Peyer's patch (tissue), 4 donors: ENCODE data around the gene RHAG. TPM values are rescaled to one million over a fixed set of nuclear protein-coding genes. Genes with fewer than 3 reads are reported as not detected.
"Not testable (repeated sequence)": the region's sequence is repeated elsewhere in the genome, so short reads cannot be mapped to it uniquely, and the experiment has no call there.

Source experiments
- DNase-seq, 3 donors: peaks; one replicate each; pipeline ENCODE4 v3.0.0-alpha.2; 2017 to 2019
- H3K27ac ChIP-seq, 4 donors: fragments of 200-600 bp; sonication (generic); one replicate each; pipeline ENCODE4 v1.5.1; 2016 to 2019
- H3K27me3 ChIP-seq, 2 donors: fragments of 200-600 bp; sonication (generic); one replicate each; pipeline ENCODE4 v1.5.1; 2019
- H3K36me3 ChIP-seq, 3 donors: fragments of 200-600 bp; sonication (generic); one replicate each; pipeline ENCODE4 v1.5.1; 2016 to 2019
- H3K4me1 ChIP-seq, 4 donors: fragments of 200-600 bp; sonication (generic); one replicate each; pipeline ENCODE4 v1.5.1; 2016 to 2019
- H3K4me3 ChIP-seq, 4 donors: fragments of 200-600 bp; sonication (generic); 1 replicate in 3 of 4; 2 replicates in 1 of 4; pipeline ENCODE4 v1.5.1; 2016 to 2019; ENCODE audit warnings: mild to moderate bottlenecking in 1 of 4
- H3K9me3 ChIP-seq, 4 donors: fragments of 200-600 bp; sonication (generic); one replicate each; pipeline ENCODE4 v1.5.1; 2016 to 2019; ENCODE audit warnings: mild to moderate bottlenecking in 1 of 4
- POLR2A ChIP-seq, 2 donors: fragments of 450-650 bp; IDR thresholded peaks; one replicate each; pipeline ENCODE4 v1.5.1; 2017; ENCODE audit warnings: antibody characterized with exemption in 2 of 2, mild to moderate bottlenecking in 2 of 2, moderate library complexity in 2 of 2
- total RNA-seq, 4 donors: library from RNA; depleted of rRNA; stranded (reverse); fragments of >200 nt; gene quantifications; one replicate each; pipeline ENCODE4 v1.1.0, GENCODE V29; 2016
- TF ChIP-seq, protein P1 (sequence below), 6 experiments: fragments of 450-650 bp in 4 of 6; fragments of 200-600 bp in 2 of 6; sonication (generic) in 1 of 6; IDR thresholded peaks; one replicate each; pipeline ENCODE4 v1.5.1; 2017 to 2019; ENCODE audit warnings: antibody characterized with exemption in 6 of 6, mild to moderate bottlenecking in 3 of 6, moderate library complexity in 1 of 6

Gene RHAG
- total RNA-seq, 4 donors from 2014 or later: not detected

DNA sequence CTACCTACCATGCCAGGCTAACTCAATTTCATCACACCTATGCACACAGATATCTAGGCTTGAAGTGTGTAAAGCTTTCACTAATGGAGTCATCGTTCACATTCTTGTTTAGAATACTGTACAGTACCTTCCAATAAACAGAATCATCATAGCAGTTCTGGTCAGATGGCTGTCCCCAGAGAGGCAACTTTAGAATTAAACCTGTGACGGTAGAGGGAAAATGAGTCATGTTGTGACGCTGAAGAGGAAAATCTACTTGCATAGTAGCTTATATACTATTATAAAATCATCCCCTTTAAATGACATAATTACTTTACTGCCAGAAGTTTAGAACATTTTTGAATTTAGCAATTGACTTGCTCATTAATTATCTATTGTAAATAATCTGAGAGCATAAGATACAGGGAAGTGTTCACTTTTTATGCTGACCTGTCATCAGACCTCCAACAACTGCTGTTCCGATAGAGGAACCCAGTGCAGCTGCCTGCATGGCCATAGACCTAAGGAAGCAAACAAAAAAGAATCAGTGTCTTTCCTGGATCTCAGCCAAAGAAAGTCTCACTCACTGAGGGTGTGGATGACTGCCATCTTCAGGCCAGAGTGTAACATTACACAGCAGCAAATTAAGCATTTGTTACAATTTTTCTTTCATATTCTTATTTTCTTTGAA lies 29.8 kb downstream of the RHAG start:
- DNase-seq: peak in 1 of 3 donors; percentile 54
- Histone ChIP-seq H3K4me1 (no peaks in the 10 kb centered on the region), H3K4me3 (no peak overlapping the region), H3K9me3 (no peaks in the 10 kb centered on the region), H3K27ac (no peak overlapping the region), H3K36me3 (no peaks in the 10 kb centered on the region), H3K27me3 (no peaks in the 10 kb centered on the region)
- TF ChIP-seq, protein P1, sequence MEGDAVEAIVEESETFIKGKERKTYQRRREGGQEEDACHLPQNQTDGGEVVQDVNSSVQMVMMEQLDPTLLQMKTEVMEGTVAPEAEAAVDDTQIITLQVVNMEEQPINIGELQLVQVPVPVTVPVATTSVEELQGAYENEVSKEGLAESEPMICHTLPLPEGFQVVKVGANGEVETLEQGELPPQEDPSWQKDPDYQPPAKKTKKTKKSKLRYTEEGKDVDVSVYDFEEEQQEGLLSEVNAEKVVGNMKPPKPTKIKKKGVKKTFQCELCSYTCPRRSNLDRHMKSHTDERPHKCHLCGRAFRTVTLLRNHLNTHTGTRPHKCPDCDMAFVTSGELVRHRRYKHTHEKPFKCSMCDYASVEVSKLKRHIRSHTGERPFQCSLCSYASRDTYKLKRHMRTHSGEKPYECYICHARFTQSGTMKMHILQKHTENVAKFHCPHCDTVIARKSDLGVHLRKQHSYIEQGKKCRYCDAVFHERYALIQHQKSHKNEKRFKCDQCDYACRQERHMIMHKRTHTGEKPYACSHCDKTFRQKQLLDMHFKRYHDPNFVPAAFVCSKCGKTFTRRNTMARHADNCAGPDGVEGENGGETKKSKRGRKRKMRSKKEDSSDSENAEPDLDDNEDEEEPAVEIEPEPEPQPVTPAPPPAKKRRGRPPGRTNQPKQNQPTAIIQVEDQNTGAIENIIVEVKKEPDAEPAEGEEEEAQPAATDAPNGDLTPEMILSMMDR (IDR thresholded peaks at IDR 0.05): peak; percentile 16 to 94 (median 74)
- no peak for TF ChIP-seq POLR2A (IDR thresholded peaks at IDR 0.05)

DNA sequence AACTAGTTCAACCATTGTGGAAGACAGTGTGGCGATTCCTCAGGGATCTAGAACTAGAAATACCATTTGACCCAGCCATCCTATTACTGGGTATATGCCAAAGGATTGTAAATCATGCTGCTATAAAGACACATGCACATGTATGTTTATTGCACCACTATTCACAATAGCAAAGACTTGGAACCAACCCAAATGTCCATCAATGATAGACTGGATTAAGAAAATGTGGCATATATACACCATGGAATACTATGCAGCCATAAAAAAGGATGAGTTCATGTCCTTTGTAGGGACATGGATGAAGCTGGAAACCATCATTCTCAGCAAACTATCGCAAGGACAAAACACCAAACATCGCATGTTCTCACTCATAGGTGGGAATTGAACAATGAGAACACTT lies 32.6 kb downstream of the RHAG start:
- H3K4me3 ChIP-seq, H3K4me1 ChIP-seq, H3K27me3 ChIP-seq, H3K36me3 ChIP-seq, H3K9me3 ChIP-seq, DNase-seq, H3K27ac ChIP-seq: not testable (repeated sequence)

DNA sequence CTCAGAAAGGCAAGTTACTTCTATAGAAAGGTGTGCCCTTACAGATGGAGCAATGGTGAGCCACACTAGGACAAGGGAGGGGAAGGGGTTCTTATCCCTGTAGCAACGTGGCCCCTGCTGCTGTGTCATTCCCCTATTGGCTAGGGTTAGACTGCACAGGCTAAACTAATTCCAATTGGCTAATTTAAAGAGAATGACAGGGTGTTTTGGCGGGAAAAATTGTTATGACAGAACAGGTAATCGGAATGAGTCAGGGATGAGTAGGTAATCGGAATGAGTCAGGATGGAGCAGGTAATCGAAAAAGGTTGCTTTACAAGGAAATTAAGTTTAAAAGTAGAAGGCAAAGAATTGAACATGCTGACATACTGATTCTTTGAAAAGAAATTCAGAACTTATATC lies 49.4 kb downstream of the RHAG start:
- H3K27ac ChIP-seq, H3K9me3 ChIP-seq, H3K27me3 ChIP-seq, H3K4me1 ChIP-seq, H3K36me3 ChIP-seq, DNase-seq, H3K4me3 ChIP-seq: not testable (repeated sequence)

DNA sequence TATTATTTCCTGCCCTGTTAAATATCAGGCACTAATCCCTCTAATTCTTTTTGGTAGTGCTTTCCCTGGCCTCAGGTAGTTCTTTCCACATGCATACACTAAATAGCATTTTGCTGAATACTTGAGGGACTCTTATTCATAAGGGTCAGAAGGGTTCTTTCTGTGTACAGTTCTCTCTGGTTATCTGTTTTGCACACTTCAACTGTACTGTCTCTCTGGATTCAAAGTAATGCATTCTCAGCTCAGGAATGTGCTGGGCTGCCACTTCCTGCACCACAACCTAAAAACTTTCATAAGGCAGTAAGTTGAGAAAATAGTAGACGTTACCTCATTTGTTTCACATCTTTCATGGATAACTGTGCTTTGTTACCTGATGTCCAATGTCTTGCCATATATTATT lies 54.1 kb downstream of the RHAG start:
- Histone ChIP-seq H3K27me3 (no peaks in the 10 kb centered on the region), H3K4me3 (no peak overlapping the region), H3K4me1 (no peaks in the 10 kb centered on the region), H3K27ac (no peak overlapping the region), H3K9me3 (no peaks in the 10 kb centered on the region), H3K36me3 (no peaks in the 10 kb centered on the region)
- TF ChIP-seq POLR2A (IDR thresholded peaks at IDR 0.05): no peak
- TF ChIP-seq, protein P1 (IDR thresholded peaks at IDR 0.05): no peak
- DNase-seq: no peak

DNA sequence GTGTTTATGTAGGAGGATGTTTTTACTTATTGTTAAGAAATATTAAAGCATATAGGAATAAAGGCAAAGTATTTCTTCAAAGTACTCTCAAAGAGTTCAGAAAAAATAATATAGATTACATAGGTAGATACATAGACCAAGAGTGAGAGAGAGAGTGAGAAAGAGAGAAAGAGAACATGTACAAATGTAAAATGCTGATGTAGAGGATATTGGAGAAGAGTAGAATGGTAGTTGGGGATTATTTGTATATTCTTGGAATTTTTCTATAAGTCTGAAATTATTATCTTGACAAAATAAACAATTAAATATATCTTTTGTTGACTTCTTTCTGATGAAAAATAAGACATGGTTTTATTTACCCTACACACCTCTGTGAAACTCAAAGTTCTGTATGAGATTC lies 57.0 kb downstream of the RHAG start:
- Histone ChIP-seq H3K27ac (no peak overlapping the region), H3K36me3 (no peaks in the 10 kb centered on the region), H3K4me1 (no peaks in the 10 kb centered on the region), H3K4me3 (no peak overlapping the region), H3K9me3 (no peaks in the 10 kb centered on the region), H3K27me3 (no peaks in the 10 kb centered on the region)
- DNase-seq: no peak
- TF ChIP-seq, protein P1 (IDR thresholded peaks at IDR 0.05): no peak
- no peak for TF ChIP-seq POLR2A (IDR thresholded peaks at IDR 0.05)

DNA sequence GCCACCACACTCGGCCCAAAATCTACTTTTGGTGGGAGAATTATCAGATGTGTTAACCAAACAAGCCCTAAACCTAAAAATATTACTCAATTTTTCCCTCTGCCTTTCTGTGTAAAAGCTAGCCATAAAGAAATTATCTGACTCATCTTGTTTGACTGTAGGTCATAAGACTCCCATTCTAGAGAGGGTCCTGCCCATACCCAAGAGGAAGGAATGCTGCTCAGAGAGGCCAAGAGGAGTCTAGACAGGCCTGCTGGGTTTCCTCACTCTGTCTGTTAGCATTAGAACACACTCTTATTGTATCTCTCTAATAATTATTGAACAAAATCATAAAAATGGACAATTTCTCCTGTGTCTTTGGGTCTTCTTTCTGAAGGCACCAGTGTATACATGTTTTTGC lies 60.0 kb downstream of the RHAG start:
- Histone ChIP-seq H3K27ac (no peak overlapping the region), H3K4me1 (no peaks in the 10 kb centered on the region), H3K4me3 (no peak overlapping the region), H3K9me3 (no peaks in the 10 kb centered on the region), H3K27me3 (no peaks in the 10 kb centered on the region), H3K36me3 (no peaks in the 10 kb centered on the region)
- no peak for DNase-seq
- TF ChIP-seq, protein P1 (IDR thresholded peaks at IDR 0.05): no peak
- TF ChIP-seq POLR2A (IDR thresholded peaks at IDR 0.05): no peak
